Activated effector memory CD4-positive, alpha-beta T cell treated with anti-CD3 and anti-CD28 coated beads, Interleukin-2, amount 50 U/mL, for 16 hours (primary cell): ENCODE data around the gene PRPSAP1.
A peak's percentile ranks its signal among the peaks of the same experiment; 100 is the strongest.
"Not testable (repeated sequence)": the region's sequence is repeated elsewhere in the genome, so short reads cannot be mapped to it uniquely, and the experiment has no call there.

Experiments
- DNase-seq: peaks from one replicate; pipeline ENCODE4 v3.0.0-alpha.2; 2020

Gene PRPSAP1

DNA sequence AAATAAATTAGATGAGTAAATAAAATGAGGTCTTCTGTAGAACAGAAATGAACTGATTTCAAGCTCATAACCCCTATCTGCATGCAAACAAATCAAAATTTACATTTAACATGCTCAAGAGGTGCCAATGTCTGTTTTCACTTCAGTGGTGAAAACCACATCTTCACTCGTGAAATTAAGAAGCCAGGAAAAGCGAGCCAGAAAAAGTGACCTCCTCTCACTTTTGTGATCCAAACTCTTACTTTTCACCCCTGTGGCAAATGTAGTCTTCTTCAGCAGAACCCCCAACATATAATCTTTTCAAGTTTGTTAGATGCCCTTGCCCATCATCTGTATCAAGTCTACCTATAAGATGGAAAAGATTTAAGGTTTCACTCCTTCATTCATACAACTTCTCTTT, 36.2 kb downstream of the PRPSAP1 start:
- no peak for DNase-seq

DNA sequence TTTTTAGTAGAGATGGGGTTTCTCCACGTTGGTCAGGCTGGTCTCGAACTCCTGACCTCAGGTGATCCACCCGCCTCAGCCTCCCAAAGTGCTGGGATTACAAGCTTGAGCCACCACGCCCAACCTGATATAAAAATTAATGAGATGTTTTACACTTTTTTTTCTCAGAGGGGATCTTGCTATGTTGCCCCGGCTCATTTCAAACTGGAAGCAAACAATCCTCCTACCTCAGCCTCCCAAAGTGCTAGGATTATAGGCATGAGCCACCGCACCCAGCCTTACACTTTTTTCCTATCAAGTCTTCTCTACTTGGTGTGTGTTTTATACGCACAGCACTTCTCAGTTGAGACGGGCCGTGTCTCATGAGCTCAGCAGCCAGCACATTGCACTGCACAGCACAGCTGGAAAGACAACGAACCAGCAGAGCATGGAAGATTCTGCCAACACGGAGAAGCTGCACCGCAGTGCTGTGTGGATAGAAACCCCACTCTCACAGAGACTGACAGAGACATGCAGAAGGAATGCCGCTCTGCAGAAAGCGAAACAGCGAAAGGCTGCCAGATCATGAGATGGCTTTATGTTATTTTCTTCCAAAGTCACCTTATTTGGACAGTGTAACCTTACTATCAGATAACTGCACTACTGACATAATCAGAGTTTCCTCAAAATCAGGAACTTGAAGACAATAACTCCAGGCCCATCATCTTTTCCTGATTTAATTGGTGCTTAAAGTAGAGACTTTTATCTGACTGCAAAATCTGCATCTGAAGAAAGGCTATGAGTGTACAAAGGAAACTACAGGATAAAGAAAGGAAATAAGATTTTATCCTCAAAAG, 39.1 kb downstream of the PRPSAP1 start:
- no peak for DNase-seq

DNA sequence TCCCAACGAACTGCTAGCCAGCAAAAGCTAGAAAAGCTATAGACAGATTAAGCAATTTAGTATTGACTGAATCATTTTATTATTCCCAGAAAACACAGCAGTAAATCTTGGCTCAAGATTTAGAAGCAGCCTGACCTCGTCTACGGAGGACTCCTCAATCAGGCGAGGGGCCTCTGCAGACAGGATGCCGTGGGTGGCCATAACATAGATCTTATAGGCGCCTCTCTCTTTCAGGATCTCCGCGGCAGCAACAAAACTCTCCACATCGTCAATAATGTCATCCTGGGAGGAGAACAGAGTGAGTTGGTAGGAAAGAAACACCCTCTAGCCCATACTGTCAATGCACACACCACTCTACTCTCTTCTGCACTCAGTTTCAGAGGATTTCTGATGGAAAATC, 41.0 kb downstream of the PRPSAP1 start:
- no peak for DNase-seq

DNA sequence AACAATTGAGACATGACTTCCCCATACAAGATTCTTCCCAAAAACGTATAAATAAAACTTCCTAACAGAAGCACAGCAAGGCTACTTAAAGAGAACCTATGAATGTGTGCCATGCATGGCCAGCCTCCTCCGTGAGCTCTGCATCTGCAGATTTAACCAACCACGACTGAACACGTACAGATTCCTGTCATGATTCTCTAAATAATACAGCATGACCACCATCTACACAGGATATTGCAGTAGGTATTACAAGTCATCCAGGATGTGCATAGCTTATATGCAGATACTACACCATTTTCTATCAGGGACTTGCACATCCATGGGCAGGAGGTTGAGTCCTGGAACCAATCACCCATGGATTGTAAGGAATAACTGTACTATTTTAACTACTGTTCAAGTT, 44.3 kb downstream of the PRPSAP1 start:
- DNase-seq: no peak

DNA sequence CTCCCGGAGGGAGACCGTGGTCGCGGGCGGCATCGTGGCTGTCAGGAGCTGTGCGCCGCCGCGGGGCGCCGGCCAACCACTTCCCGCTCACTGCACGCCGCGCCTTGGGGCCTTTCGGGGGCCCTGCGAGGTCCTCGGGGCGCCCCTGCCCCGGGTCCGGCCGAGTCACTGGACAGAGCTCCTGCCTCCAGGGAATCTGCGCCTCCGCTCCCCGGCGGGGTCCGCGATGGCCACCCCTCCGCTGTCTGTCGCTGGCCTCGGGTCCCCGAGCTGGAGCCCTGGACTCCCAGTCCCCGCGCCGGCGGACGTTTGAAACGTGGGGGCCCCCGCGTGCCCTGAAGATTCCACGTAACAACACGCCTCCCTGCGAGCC, 45.8 kb downstream of the PRPSAP1 start, which contains the start of gene QRICH2:
TSS of gene QRICH2 (minus strand) at position 311 of the 373 bp plus-strand sequence. CDS start at position 33, 278 bp downstream.
- DNase-seq: no peak

DNA sequence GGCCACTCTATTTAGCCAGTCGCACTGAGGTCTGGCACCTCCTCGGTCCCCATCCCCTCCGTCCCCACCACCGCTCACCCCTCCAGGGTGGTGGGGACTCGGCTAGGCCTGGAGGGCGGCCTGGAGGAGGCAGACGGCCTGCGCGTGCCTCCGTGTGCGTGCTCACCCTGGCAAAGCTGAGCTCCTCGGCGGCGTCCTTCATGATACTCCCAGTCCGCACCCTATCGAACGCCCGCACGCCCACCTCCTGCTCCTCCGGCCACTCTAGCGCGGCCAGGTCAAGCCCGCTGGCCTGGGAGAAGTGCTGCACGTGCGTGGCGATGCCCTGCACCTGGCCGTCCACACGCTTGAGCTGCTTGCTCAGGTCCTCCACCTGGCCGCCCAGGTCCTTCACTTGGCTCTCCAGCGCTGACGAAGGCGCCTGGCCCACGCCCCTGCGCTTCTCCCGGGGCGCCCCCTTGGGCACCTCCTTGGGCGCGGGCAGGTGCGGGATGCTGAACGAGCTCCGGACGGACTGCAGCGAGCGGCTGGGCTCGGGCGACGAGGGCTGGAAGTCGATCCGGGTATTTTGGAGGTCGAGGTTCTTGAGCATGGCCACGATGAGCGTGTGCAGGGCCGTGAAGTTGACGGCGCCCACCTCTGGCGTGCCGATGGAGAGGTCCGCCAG, 46.3 kb downstream of the PRPSAP1 start:
- no peak for DNase-seq

DNA sequence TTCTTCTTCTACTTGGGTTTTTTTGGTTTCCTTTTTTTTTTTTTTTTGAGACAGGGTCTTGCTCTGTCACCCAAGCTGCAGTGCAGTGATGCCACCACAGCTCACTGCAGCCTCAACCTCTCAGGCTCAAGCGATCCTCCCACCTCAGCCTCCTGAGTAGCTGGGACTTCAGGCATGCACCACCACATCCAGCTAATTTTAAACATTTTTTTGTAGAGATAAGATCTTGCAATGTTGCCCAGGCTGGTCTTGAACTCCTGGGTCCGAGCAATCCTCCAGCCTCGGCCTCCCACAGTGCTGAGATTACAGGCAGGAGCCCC, 48.6 kb downstream of the PRPSAP1 start:
- not testable (repeated sequence) for DNase-seq

DNA sequence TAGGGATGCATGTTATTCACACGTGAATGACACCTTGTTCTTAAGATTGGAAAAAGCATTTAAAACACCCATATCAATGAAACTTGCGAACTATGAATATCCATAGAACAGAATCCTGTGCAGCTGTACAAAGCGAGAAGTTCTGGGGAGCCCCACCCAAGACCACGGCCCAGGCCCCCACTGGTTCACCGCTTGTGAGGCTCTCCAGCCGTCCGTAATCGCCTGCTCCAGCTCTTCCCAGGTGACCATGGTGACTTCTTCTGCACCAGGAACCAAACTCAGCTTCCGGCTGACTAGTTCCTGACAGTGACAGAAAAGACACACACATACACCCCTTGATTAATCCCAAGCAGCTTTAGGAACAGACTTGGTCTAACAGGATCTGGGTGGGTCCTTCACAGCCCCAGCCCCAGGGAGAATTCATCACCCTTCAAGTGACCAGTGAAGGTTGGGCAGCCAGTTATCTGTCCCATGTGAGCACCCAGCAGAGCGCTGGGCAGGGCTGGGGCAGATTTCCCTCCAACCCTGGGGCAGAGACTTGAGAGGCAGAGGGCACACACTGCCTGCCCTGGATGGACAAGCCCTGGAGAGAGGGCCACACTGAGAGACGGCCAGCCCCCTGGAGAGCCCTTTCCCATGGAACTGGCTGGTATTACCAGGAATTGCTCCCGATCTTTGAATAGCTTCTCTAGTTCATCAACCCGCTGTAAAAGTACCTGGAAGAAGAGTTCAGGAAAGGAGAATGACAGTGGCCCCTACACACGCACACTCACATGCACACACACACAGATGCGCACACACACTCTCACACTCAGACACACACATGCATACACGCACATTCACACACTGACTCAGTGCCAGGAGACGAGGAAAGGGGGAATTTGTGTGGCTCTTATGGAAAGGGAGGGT, 49.2 kb downstream of the PRPSAP1 start:
- no peak for DNase-seq

DNA sequence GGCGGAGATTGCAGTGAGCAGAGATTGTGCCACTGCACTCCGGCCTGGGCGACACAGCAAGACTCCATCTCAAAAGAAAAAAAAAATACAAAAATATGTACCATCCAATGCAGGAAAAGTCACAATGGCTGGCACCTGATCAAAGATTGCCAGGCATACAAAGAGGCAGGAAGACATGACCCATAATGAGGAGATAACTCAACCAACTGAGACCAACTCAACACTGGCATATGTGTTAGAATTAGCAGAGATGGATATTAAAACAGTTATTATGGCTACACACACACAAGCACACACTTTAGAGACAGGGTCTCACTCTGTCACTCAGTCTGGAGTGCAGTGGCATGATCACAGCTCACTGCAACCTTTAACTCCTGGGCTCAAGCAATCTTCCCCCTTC, 56.3 kb downstream of the PRPSAP1 start:
- DNase-seq: no peak

DNA sequence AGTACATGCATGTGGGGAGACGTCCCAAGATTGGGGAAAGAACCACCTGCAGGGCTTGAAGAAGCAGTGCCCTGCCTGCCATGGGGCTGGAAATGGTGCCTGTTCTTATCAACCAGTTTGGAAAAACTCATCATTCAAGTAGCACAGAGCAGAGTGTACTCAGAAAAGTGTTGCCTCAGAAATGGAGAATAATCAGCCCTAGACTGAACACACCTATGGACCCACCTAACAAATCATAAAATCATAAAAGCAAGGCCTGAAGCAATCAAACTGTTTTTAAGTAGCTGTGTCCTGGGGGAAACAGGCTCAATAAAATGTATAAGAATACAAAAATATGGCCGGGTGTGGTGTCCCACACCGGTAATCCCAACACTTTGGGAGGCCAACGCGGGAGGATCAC, 56.8 kb downstream of the PRPSAP1 start:
- DNase-seq: no peak

DNA sequence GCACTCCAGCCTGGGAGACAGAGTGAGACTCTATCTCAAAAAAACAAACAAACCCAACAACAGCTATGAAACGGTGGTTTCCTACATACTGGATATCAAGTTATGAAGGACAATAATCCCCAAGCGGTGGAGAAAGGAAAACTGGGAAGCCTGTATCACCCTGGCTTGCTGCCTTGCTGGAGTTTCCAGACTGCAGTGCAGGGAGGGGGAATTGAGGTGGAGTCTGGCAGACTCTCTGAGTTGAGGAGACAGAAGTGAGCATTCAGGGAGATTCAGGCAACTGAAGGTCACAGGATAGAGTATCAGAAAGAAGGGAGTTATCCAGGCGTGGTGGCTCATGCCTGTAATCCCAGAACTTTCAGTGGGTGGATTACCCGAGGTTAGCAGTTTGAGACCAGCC, 57.5 kb downstream of the PRPSAP1 start:
- DNase-seq: no peak

DNA sequence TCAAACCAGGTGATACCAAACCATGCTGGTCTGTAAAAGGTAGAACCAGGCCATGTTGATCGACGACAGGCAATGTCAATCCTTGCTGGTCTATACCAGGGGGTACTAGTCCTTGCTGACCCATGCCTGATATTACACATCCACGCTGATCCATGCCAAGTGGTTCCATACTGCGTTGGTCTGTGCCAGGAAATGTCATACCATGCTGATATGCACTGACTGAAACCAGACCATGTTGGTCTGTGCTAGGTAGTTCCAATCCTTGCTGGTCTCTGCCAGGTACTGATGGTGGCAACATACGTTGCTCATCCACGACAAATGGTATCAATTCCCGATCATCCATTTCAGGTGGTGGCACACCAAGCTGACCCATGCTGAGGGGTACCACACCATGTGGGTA, 60.6 kb downstream of the PRPSAP1 start:
- no peak for DNase-seq

DNA sequence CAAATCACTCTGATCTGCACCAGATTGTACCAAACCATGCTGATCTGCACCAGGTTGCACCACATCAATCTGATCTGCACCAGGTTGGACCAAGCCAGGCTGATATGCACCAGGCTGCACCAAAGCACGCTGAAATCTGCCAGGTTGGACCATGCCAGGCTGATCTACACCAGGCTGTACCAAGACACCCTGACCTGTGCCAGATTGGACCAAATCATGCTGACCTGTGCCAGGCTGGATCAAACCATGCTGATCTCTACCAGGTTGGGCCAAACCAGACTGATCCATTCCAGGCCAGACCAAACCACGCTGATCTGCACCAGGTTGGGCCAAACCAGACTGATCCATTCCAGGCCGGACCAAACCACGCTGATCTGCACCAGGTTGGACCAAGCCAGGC, 61.1 kb downstream of the PRPSAP1 start:
- DNase-seq: no peak

DNA sequence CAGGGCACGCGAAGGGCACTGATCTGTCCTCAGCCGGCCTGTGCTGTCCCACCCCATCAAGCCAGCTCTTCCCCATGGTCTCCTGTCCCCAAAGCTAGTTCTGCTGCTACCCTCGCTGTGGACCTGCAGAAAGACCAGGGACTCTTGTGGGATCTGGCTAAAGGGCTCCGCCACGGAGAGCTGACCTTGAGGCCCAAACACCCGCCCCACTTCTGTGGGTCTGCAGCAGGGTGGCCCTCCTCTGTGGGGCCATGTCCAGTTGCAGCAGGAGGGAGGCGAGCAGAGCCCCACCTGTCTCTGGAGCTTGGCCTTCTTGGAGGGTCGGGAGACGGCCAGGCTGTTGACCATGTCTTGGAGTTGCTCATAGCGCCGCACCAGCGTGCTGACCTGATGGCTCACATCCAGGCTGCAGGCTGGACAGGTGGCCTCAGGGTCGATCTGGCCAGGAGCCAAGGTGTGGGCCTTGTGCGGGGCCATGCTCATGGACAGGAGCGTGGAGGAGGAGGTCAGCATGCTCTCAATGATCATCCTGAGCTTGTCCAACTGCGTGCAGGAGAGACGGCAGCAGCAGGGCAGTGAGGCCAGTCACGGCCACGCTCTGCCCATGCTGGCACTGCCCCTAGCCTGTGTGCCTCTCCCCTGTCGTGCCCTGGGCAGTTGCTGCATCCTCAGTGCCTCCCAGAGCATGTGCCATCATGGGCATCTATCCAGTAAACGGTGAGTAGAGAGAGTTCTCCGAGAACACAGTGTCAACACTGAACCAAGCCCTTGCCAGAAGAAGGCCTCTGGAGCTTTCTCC, 71.9 kb downstream of the PRPSAP1 start:
- DNase-seq: no peak

DNA sequence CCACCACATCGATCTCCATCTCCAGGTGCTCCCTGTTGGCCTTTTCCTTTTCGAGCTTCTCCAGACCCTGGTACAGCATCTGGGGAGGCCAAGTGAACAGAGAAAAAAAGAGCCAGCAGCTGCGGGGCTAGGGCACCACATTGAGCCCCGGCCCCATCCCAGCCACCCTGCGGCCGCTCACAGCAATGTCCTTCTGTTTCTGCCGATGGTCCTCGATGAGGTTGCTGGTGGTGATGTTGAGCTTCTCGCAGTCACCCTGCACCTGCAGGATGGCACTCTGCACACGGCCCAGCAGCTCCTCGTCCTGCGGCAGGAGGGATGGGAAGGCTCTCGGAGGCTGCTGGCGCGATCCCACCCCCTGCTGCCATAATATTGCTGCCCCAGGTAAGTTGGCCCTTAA, 73.1 kb downstream of the PRPSAP1 start:
- DNase-seq: no peak

DNA sequence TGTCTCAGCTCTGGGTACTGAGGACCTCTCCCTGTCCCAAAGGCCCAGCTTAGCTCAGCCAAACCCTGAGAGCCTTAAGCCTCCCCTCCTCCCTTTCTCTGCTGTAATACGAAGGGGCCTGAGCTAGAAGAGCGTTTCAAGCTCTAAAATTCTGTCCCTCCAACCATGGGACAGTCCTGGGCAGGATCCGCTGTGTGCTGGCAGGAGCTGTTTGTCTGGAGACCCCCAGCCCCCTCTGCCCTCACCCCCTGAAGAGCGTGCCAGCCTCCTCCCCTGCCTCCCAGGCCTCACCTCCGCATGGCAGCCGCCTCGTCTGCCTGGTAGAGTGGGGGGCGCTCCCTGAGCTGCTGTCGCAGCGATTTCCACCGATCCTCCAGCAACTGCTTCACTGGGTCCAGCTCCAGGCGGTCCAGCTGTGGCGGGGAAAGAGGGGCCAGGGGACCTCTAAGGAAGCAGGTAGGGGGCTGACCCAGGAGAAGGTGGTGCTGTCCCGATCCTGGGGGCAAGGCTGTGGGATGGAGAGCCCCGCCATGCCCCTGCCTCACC, 73.9 kb downstream of the PRPSAP1 start:
- no peak for DNase-seq

DNA sequence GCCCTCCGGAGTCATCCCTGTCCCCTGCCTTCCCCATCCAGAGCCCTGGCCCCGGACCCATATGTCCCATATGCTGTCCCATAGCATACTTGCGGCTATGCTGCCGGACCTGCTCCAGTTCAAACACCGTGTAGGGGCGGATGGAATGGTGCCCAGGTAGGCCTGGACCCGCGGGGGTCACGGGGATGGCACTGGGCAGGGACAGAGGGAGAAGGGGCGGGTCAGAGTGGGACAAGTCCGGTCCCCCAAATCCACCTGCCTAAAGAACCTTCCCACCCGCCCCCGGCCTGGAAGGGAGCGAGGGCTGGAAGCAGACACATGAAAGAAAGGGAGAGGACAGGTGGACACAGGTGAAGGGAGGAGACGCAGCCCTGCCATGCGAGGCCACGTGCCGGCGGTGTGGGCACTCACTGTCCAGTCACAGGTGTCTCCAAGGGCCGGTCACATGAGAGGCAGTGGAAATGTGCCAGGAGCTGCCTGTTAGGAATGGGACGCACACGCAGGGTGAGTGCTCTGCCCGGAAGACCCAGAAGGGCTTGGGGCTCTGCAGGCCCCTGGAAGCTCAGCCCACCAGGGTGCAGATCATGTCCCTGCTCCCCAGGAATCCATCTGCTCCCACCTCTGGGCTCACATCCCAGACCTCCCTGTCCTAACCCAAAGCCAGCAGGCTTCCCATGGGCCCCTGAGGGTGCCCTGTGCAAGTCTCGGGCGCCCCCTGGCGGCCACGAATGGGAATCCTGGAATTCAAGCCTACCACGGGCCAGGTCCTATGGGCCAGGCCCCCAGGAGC, 74.6 kb downstream of the PRPSAP1 start:
- DNase-seq: peak; percentile 95

DNA sequence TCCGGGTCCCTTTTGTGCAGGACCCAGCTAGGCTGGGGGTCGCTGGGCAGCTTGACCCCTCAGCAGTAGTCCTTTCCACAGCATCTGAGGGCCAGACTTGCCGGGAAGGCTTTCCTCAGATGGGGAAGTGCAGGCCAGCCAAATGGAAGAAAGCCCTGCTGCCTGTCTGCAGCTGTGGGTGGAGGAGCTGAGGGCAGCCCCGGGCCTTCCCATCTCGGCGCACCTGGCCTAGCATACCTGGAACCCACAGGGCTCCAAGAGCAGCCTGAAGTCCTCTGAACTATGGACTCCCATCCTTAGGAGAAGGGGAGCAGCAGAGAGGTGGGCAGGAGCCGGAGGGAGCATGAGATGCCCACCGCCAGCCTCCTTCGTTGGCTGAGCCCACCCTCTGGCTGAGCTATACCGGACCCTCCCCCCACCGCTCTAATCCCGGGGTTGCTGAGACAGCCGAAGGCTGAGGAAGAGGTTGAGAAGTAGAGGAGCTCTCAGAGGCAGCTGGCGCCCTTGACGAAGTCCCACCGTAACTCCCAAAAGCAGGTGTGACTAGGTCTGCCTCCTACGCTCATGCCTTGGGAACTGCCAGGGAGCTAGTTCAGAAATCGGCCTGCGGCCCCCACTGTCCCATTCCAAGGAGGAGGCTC, 75.3 kb downstream of the PRPSAP1 start:
- DNase-seq: no peak

DNA sequence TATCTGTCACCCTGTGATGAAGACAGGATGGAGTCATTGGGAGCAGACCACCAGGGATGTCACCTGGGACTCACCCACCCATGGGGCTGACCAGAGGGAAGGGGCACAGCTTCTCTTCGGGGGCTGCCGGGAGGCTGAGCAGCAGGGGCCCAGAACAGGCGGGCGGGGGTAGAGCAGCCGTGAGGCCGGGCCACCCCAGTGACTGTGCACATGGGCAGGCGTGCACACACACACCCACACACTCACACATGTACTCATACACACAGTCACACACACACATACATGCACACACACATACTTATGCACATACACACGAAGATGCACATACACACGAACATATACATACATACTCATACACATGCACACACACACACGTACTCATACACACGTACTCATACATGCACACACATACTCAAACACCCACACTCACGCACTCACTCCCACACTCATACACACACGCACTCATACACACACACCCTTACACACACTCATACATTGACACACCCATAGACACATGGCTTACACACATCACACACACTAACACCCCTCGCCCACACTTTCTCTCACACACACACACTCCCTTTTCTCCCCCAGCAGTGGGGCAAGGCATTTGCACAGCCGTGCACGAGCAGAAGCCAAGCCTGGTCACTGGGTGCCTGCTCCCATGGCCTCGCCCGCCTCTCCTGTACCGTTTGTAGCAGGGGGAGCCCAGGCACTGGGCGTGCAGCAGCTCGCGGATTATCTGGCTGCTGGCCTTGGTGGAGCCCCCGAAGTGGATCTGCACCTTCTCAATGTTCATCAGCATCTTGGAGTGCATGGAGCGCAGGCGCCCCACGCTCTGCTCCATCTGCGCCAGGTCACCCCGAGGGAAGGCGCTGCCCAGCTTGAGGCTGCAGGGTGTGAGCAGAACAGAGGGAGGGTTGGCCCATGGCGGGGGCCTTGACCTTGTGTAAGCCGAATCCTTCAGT, 76.1 kb downstream of the PRPSAP1 start:
- no peak for DNase-seq
